Fibroblast of gingiva (primary cell): ENCODE results near the gene OR5D14.

Experiments used
- DNase-seq: peaks from one replicate; pipeline ENCODE4 v3.0.0-alpha.2; 2011; ENCODE audit warnings: low read depth

Gene OR5D14

DNA sequence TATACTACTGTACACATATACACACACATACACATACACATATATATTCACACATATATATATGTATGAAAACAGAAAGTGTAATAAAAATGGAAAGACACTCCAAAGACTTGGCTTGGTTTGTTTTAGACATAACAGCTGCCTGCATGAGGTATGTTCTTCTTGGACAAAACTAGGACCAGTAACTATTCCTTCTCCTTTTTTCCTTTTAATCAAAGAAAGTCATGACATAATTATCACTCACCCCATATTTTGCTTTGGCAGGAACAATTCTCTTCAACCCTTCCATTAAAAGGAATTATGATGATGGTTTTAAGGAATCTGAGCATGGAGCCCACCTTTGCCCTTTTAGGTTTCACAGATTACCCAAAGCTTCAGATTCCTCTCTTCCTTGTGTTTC lies at the start of gene OR5D14:
TSS of gene OR5D14 (plus strand) at position 301 of the 400 bp plus-strand sequence. CDS start at position 301, 0 bp downstream.
- DNase-seq: no peak

GRCh38 chr11:55773138-55773537 lies 22.2 kb upstream of the OR5D14 start, which contains the start of gene OR5D13:
Gene OR5D13 (plus strand): TSS chr11:55773438. CDS start chr11:55773438, 0 bp downstream.
- DNase-seq: no peak

DNA sequence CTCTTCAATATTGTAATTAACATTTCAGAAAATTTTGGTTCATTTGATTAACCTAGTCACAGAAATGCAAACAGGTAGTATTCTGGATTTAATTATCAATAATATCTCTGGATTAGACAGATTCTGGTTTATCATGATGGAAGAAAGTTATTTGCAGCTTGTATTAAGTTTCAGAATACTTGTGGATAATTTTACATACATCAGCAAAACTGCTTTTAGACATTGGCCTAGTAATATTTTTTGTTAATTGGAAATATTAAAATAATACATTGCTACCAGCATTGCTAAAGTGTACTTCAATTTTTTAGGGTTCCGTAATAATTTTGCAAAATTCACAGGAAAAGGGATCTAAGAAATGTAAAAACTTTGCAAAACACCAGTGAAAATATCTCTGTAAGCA lies 3.8 kb upstream of the OR5D14 start:
- no peak for DNase-seq

DNA sequence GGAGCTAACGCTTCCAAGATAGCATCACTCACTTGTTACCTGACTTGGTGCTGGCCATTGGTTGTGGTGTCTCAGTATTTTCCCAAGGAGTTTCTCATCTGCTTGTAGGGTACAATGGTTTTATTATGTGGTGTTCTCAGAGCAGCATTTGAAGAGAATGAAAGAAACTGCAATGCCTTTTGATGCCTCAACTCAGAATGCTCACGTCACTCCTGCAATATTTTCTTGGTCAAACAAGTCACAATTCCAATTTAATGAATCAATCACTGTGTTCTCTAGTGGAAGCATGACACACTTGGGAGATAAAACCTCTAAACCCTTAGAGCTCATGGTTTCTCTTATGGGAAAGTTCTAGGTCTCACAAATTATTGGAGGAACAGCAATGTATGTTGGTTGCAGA lies 2.0 kb upstream of the OR5D14 start:
- DNase-seq: no peak

- no peak for DNase-seq
Observed at GRCh38 chr11:55806248-55806647, 10.9 kb downstream of the OR5D14 start.

DNA sequence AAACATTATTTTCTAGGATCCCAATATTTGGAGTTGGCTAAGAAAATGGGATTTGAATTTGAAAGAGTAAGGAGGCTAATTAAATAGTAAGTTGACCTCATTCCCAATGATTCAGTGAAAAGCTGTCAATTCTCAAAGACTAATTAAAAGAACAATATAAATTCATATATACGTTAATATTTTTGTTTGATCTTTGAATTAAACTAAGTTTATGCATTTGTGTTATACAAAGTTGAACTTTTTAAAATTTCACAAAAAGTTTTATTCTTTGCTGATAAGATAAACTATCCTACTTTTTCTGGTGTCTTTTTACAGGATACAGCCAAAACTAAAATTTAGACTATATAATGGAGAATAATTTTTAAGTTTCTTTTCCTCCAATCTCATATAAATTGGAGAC lies 15.7 kb downstream of the OR5D14 start, which contains the start of gene OR5L1:
TSS of gene OR5L1 (plus strand) at position 301 of the 400 bp plus-strand sequence. CDS start 100 bp downstream, outside the sequence.
- DNase-seq: no peak

DNA sequence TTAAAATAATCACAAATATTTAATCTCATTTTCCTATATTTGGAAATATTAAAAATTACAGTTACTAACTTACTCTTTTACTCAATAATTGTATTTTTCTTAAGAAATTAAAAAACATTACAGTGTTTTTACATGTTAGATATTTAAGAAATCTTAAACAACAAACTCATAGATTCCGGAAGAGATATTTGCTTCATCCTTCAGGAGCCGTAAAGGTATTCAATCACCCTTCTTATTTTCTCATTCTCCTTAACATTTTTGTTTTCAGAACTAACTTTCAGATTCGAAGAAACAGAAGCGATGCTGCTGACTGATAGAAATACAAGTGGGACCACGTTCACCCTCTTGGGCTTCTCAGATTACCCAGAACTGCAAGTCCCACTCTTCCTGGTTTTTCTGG lies 24.0 kb downstream of the OR5D14 start, which contains the start of gene OR5D18:
TSS of gene OR5D18 (plus strand) at position 301 of the 400 bp plus-strand sequence. CDS start at position 301, 0 bp downstream.
- DNase-seq: no peak

DNA sequence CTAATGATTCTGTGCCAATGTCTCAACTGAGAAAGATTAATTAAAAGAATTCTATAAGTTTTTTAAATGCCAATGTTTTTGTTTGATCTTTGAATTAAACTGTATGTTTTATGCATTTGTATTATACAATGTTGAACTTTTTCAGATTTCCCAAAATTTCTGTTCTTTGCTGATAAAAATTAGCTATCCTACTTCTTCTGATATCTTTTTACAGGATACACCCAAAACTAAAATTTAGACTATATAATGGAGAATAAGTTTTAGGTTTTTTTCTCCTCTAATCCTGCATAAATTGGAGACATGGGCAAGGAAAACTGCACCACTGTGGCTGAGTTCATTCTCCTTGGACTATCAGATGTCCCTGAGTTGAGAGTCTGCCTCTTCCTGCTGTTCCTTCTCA lies 31.6 kb downstream of the OR5D14 start, which contains the start of gene OR5L2:
TSS of gene OR5L2 (plus strand) at position 301 of the 400 bp plus-strand sequence. CDS start at position 301, 0 bp downstream.
- DNase-seq: no peak

- DNase-seq: no peak
Observed at GRCh38 chr11:55838452-55838851, 43.1 kb downstream of the OR5D14 start, which contains the start of gene OR5D16. Gene OR5D16 (plus strand): TSS chr11:55838752. CDS start chr11:55838752, 0 bp downstream.
